Trophoblast cell (in vitro differentiated cells and primary cell): ENCODE data around the gene LPIN1.
"Not testable (repeated sequence)": the region's sequence is repeated elsewhere in the genome, so short reads cannot be mapped to it uniquely, and the experiment has no call there.

Experiments
- DNase-seq, 2 donors: peaks; one replicate each; pipeline ENCODE4 v3.0.0-alpha.2; 2016
- H2AFZ ChIP-seq: 2 replicates; pipeline ENCODE4 v1.6.1; 2013; ENCODE audit warnings: low read length, moderate library complexity, mild to moderate bottlenecking; ENCODE audit not compliant: insufficient read depth, poor library complexity
- H2AK5ac ChIP-seq: 2 replicates; pipeline ENCODE4 v1.6.1; 2013; ENCODE audit warnings: mild to moderate bottlenecking, low read length
- H2BK120ac ChIP-seq: 2 replicates; pipeline ENCODE4 v1.6.1; 2013; ENCODE audit warnings: low read length, mild to moderate bottlenecking, moderate library complexity; ENCODE audit not compliant: insufficient read depth, poor library complexity
- H2BK12ac ChIP-seq: 2 replicates; pipeline ENCODE4 v1.6.1; 2013; ENCODE audit warnings: mild to moderate bottlenecking, low read length, moderate library complexity
- H2BK5ac ChIP-seq: 2 replicates; pipeline ENCODE4 v1.6.1; 2013; ENCODE audit warnings: low read length, low read depth, moderate library complexity, mild to moderate bottlenecking; ENCODE audit not compliant: poor library complexity
- H3K14ac ChIP-seq: 2 replicates; pipeline ENCODE4 v1.6.1; 2013; ENCODE audit warnings: mild to moderate bottlenecking, low read length
- H3K18ac ChIP-seq: 2 replicates; pipeline ENCODE4 v1.6.1; 2013; ENCODE audit warnings: mild to moderate bottlenecking, low read length
- H3K23ac ChIP-seq: 2 replicates; pipeline ENCODE4 v1.6.1; 2013; ENCODE audit warnings: low read length
- H3K27ac ChIP-seq: 2 replicates; pipeline ENCODE4 v1.5.1; 2013; ENCODE audit warnings: low read depth, mild to moderate bottlenecking, inconsistent platforms, low read length, moderate library complexity
- H3K27me3 ChIP-seq: 2 replicates; pipeline ENCODE4 v1.6.1; 2013; ENCODE audit warnings: inconsistent platforms, mild to moderate bottlenecking, low read length, moderate library complexity; ENCODE audit not compliant: insufficient read depth
- H3K36me3 ChIP-seq, 2 experiments: 1 replicate in 1 of 2; 2 replicates in 1 of 2; pipeline ENCODE4 v1.6.1; 2013; ENCODE audit warnings: low read length in 2 of 2, mild to moderate bottlenecking in 2 of 2, moderate library complexity in 1 of 2; ENCODE audit not compliant: insufficient read depth in 2 of 2, control insufficient read depth in 1 of 2
- H3K4ac ChIP-seq: 2 replicates; pipeline ENCODE4 v1.6.1; 2013; ENCODE audit warnings: low read depth, mild to moderate bottlenecking, low read length, moderate library complexity
- H3K4me1 ChIP-seq, 2 experiments: 1 replicate in 1 of 2; 2 replicates in 1 of 2; pipeline ENCODE4 v1.6.1; 2013; ENCODE audit warnings: low read length in 2 of 2, mild to moderate bottlenecking in 2 of 2, moderate library complexity in 1 of 2; ENCODE audit not compliant: insufficient read depth in 2 of 2, control insufficient read depth in 1 of 2
- H3K4me2 ChIP-seq: 2 replicates; pipeline ENCODE4 v1.6.1; 2013; ENCODE audit warnings: inconsistent platforms, mild to moderate bottlenecking, low read length, moderate library complexity
- H3K4me3 ChIP-seq: 2 replicates; pipeline ENCODE4 v1.5.1; 2013; ENCODE audit warnings: mild to moderate bottlenecking, low read depth, low read length, inconsistent platforms
- H3K79me1 ChIP-seq: one replicate; pipeline ENCODE4 v1.6.1; 2013; ENCODE audit warnings: low read length
- H3K79me2 ChIP-seq: 2 replicates; pipeline ENCODE4 v1.6.1; 2013; ENCODE audit warnings: low read length, mild to moderate bottlenecking; ENCODE audit not compliant: control insufficient read depth, insufficient read depth, poor library complexity
- H3K9ac ChIP-seq: 2 replicates; pipeline ENCODE4 v1.6.1; 2013; ENCODE audit warnings: mild to moderate bottlenecking, low read length
- H3K9me3 ChIP-seq: 2 replicates; pipeline ENCODE4 v1.6.1; 2013; ENCODE audit warnings: low read depth, mild to moderate bottlenecking, control low read depth, inconsistent platforms, low read length; ENCODE audit not compliant: insufficient read depth
- H4K12ac ChIP-seq: 2 replicates; pipeline ENCODE4 v1.6.1; 2013; ENCODE audit warnings: low read depth, mild to moderate bottlenecking, low read length, moderate library complexity
- H4K8ac ChIP-seq: 2 replicates; pipeline ENCODE4 v1.6.1; 2013; ENCODE audit warnings: low read depth, mild to moderate bottlenecking, low read length, moderate library complexity
- H4K91ac ChIP-seq: one replicate; pipeline ENCODE4 v1.6.1; 2013; ENCODE audit warnings: low read depth, mild to moderate bottlenecking, low read length, moderate library complexity
- WGBS: extraction: QIAGEN DNeasy Blood & Tissue Kit; methylation state at CpG from one replicate; pipeline ENCODE4 v1.1.7; 2013; ENCODE audit warnings: missing lambda C conversion rate; ENCODE audit not compliant: insufficient read length, insufficient coverage; ENCODE audit errors: extremely low coverage; 5-methylcytosine and 5-hydroxymethylcytosine counted together

The LPIN1 gene

DNA sequence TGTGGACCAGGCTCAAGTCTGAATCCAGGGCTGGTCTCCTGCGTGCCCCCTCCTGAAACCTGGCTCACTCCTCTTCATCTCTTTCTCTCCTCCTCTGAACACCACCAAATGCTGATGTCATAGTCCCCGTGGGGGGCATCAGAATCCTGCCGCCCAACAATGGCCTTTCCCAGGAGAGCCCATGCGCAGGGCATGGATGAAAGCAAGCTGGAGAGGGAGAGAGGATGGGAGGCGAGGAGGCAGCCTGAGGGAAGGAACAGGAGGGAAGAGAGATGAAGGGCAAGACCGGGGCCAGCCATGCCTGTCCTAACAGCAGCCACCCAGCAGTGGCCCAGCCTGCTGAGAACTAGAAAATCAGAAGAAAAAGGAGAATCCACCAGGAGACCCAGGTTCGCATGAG lies 22.3 kb upstream of the LPIN1 start:
- no peak overlapping the region for H3K27ac ChIP-seq
- no peaks in the 10 kb centered on the region for H3K79me2 ChIP-seq
- no peak overlapping the region for H4K8ac ChIP-seq
- H2AFZ ChIP-seq = no peak overlapping the region
- no peak overlapping the region for H2BK120ac ChIP-seq
- no peak for DNase-seq
- no peak overlapping the region for H3K4me3 ChIP-seq
- H4K91ac ChIP-seq = no peak overlapping the region
- no peak overlapping the region for H3K18ac ChIP-seq
- no peak overlapping the region for H2AK5ac ChIP-seq
- H3K79me1 ChIP-seq = no peaks in the 10 kb centered on the region
- H4K12ac ChIP-seq = no peak overlapping the region
- H3K27me3 ChIP-seq = no peaks in the 10 kb centered on the region
- WGBS = no CpG with 5 or more reads among the region's 7 CpGs
- no peak overlapping the region for H3K14ac ChIP-seq
- H3K4ac ChIP-seq = no peak overlapping the region
- H3K9ac ChIP-seq = no peak overlapping the region
- no peaks in the 10 kb centered on the region for H3K36me3 ChIP-seq
- no peak overlapping the region for H2BK5ac ChIP-seq
- no peaks in the 10 kb centered on the region for H3K4me1 ChIP-seq
- H3K4me2 ChIP-seq = no peak overlapping the region
- peaks cover 4% of the 10 kb centered on the region for H3K9me3 ChIP-seq
- no peak overlapping the region for H3K23ac ChIP-seq
- H2BK12ac ChIP-seq = no peak overlapping the region

GRCh38 chr2:11726384-11726783 lies 20.0 kb upstream of the LPIN1 start:
- Histone ChIP-seq H4K91ac (no peak overlapping the region), H3K4me1 (no peaks in the 10 kb centered on the region), H4K8ac (no peak overlapping the region), H3K14ac (no peak overlapping the region), H3K18ac (no peak overlapping the region), H3K36me3 (no peaks in the 10 kb centered on the region), H2BK12ac (no peak overlapping the region), H3K4me2 (no peak overlapping the region), H3K79me2 (no peaks in the 10 kb centered on the region), H2AK5ac (no peak overlapping the region), H2BK120ac (no peak overlapping the region), H2BK5ac (no peak overlapping the region), H3K79me1 (no peaks in the 10 kb centered on the region), H3K23ac (no peak overlapping the region), H3K27me3 (no peaks in the 10 kb centered on the region), H3K4ac (no peak overlapping the region), H3K9me3 (peaks cover 4% of the 10 kb centered on the region), H3K27ac (no peak overlapping the region), H3K9ac (no peak overlapping the region), H3K4me3 (no peak overlapping the region), H4K12ac (no peak overlapping the region), H2AFZ (no peak overlapping the region)
- WGBS = no CpG with 5 or more reads among the region's 7 CpGs
- DNase-seq = no peak

- Histone ChIP-seq H3K79me1 (no peaks in the 10 kb centered on the region), H4K12ac (no peak overlapping the region), H3K23ac (no peak overlapping the region), H3K79me2 (no peaks in the 10 kb centered on the region), H3K4ac (no peak overlapping the region), H3K4me1 (no peaks in the 10 kb centered on the region), H3K36me3 (no peaks in the 10 kb centered on the region), H2AK5ac (no peak overlapping the region), H3K18ac (no peak overlapping the region), H3K4me3 (no peak overlapping the region), H2BK120ac (no peak overlapping the region), H3K14ac (no peak overlapping the region), H3K4me2 (no peak overlapping the region), H3K27ac (no peak overlapping the region), H2AFZ (no peak overlapping the region), H3K9me3 (no peaks in the 10 kb centered on the region), H3K9ac (no peak overlapping the region), H2BK5ac (no peak overlapping the region), H3K27me3 (no peaks in the 10 kb centered on the region), H4K8ac (no peak overlapping the region), H4K91ac (no peak overlapping the region), H2BK12ac (no peak overlapping the region)
- no CpG with 5 or more reads among the region's 2 CpGs for WGBS
- DNase-seq = no peak
These were observed 16.8 kb upstream of the LPIN1 start for GRCh38 chr2:11729362-11730212.

GRCh38 chr2:11731214-11731984 lies 15.0 kb upstream of the LPIN1 start:
- not testable (repeated sequence) for H3K79me1 ChIP-seq, H3K4me3 ChIP-seq, H3K18ac ChIP-seq, H2BK12ac ChIP-seq, H3K4me2 ChIP-seq, H3K9me3 ChIP-seq, H3K14ac ChIP-seq, H4K91ac ChIP-seq, H3K36me3 ChIP-seq, H4K12ac ChIP-seq, DNase-seq, H3K23ac ChIP-seq, H3K4me1 ChIP-seq, H3K9ac ChIP-seq, H2AK5ac ChIP-seq, H3K27me3 ChIP-seq, H3K4ac ChIP-seq, H4K8ac ChIP-seq, H2BK5ac ChIP-seq, H3K79me2 ChIP-seq, H2BK120ac ChIP-seq, H2AFZ ChIP-seq, H3K27ac ChIP-seq
- no CpG with 5 or more reads among the region's 4 CpGs for WGBS
